Neural progenitor cell (in vitro differentiated cells): Measurements from ENCODE around the gene COQ10A. TPM values are rescaled to one million over a fixed set of nuclear protein-coding genes. Genes with fewer than 3 reads are reported as not detected.

Source experiments
- DNase-seq: peaks from one replicate; pipeline ENCODE4 v3.0.0-alpha.2; 2016; ENCODE audit warnings: low spot score
- H2AFZ ChIP-seq: fragments of 200-600 bp; sonication (generic); replicated peaks from 2 replicates; pipeline ENCODE4 v1.6.1; 2016; ENCODE audit warnings: antibody characterized with exemption
- H3F3A ChIP-seq: fragments of 200-600 bp; sonication (generic); 2 replicates; pipeline ENCODE4 v1.6.1; 2016; ENCODE audit warnings: antibody characterized with exemption, low read depth
- H3K27ac ChIP-seq: fragments of 200-600 bp; sonication (generic); 2 replicates; pipeline ENCODE4 v1.5.1; 2016; ENCODE audit warnings: mild to moderate bottlenecking
- H3K27me3 ChIP-seq: fragments of 200-600 bp; sonication (generic); 2 replicates; pipeline ENCODE4 v1.6.1; 2016; ENCODE audit warnings: mild to moderate bottlenecking, moderate library complexity
- H3K36me3 ChIP-seq: fragments of 200-600 bp; sonication (generic); 2 replicates; pipeline ENCODE4 v1.5.1; 2016
- H3K4me1 ChIP-seq: fragments of 200-600 bp; sonication (generic); 2 replicates; pipeline ENCODE4 v1.6.1; 2016; ENCODE audit warnings: mixed run types
- H3K4me2 ChIP-seq: fragments of 200-600 bp; sonication (generic); 2 replicates; pipeline ENCODE4 v1.6.1; 2016
- H3K4me3 ChIP-seq: fragments of 200-600 bp; sonication (generic); 2 replicates; pipeline ENCODE4 v1.5.1; 2016
- H3K79me2 ChIP-seq: fragments of 200-600 bp; sonication (generic); 2 replicates; pipeline ENCODE4 v1.6.1; 2016; ENCODE audit warnings: low read depth
- H3K9ac ChIP-seq: fragments of 200-600 bp; sonication (generic); 2 replicates; pipeline ENCODE4 v1.6.1; 2016
- H3K9me3 ChIP-seq: fragments of 200-600 bp; sonication (generic); 2 replicates; pipeline ENCODE4 v1.5.1; 2016; ENCODE audit warnings: low read depth
- H4K20me1 ChIP-seq: fragments of 200-600 bp; sonication (generic); 2 replicates; pipeline ENCODE4 v1.6.1; 2016; ENCODE audit warnings: low read depth
- H3K27ac Mint-ChIP-seq: 3 replicates; pipeline ENCODE4 v1.8.0; 2021; ENCODE audit warnings: mixed read lengths
- H3K27me3 Mint-ChIP-seq: 2 replicates; pipeline ENCODE4 v1.8.0; 2022; ENCODE audit warnings: low read depth, mild to moderate bottlenecking, inconsistent platforms, moderate library complexity, mixed read lengths; ENCODE audit not compliant: insufficient read depth
- H3K36me3 Mint-ChIP-seq: 3 replicates; pipeline ENCODE4 v1.8.0; 2021; ENCODE audit warnings: mixed read lengths
- H3K4me1 Mint-ChIP-seq: 3 replicates; pipeline ENCODE4 v1.8.0; 2021; ENCODE audit warnings: mixed read lengths
- H3K4me3 Mint-ChIP-seq: 3 replicates; pipeline ENCODE4 v1.8.0; 2021; ENCODE audit warnings: mild to moderate bottlenecking, moderate library complexity, mixed read lengths
- H3K9me3 Mint-ChIP-seq: 3 replicates; pipeline ENCODE4 v1.8.0; 2020; ENCODE audit warnings: mixed read lengths
- CTCF ChIP-seq: fragments of 200-600 bp; sonication (generic); IDR thresholded peaks from 2 replicates; pipeline ENCODE4 v1.5.1; 2017; ENCODE audit warnings: antibody characterized with exemption, mild to moderate bottlenecking
- EZH2 ChIP-seq: fragments of 200-600 bp; sonication (generic); IDR thresholded peaks from 2 replicates; pipeline ENCODE4 v1.6.1; 2017; ENCODE audit warnings: antibody characterized with exemption, mild to moderate bottlenecking, moderate library complexity
- EZH2phosphoT487 ChIP-seq: fragments of 200-600 bp; sonication (generic); IDR thresholded peaks from 2 replicates; pipeline ENCODE4 v1.6.1; 2017; ENCODE audit warnings: antibody characterized with exemption
- total RNA-seq: library from RNA; depleted of rRNA; stranded (reverse); fragments of >200 nt; gene quantifications from 2 replicates; pipeline ENCODE4 v1.2.3, GENCODE V29; 2015; ENCODE audit warnings: low replicate concordance

The COQ10A gene
- total RNA-seq, 1 donor from 2014 or later: 41.8 TPM

- Histone ChIP-seq H3K9ac (peak overlapping the region; percentile 20), H3K36me3 (peaks cover 5% of the 10 kb centered on the region), H3K4me1 (peaks cover 6% of the 10 kb centered on the region), H3K4me3 (no peak overlapping the region), H3K9me3 (no peaks in the 10 kb centered on the region), H2AFZ (no peak overlapping the region), H3K27ac (no peak overlapping the region), H3F3A (peaks cover 4% of the 10 kb centered on the region), H3K27me3 (no peaks in the 10 kb centered on the region), H3K4me2 (no peak overlapping the region), H3K79me2 (peaks cover 97% of the 10 kb centered on the region), H4K20me1 (peaks cover 29% of the 10 kb centered on the region)
- Mint-ChIP-seq H3K9me3 (no peaks in the 10 kb centered on the region), H3K27ac (no peak overlapping the region), H3K27me3 (peaks cover 4% of the 10 kb centered on the region), H3K4me1 (peaks cover 13% of the 10 kb centered on the region), H3K4me3 (no peak overlapping the region), H3K36me3 (peaks cover 5% of the 10 kb centered on the region)
- TF ChIP-seq EZH2phosphoT487 (no peak), CTCF (no peak), EZH2 (no peak)
- no peak for DNase-seq
Measured at GRCh38 chr12:56293795-56294194, 27.1 kb downstream of the COQ10A start.

GRCh38 chr12:56296295-56296694 is 29.6 kb downstream of the COQ10A start:
- H3K4me1 Mint-ChIP-seq: peaks cover 30% of the 10 kb centered on the region
- no peak overlapping the region for H3K4me2 ChIP-seq
- H4K20me1 ChIP-seq: peaks cover 39% of the 10 kb centered on the region
- H3F3A ChIP-seq: peaks cover 23% of the 10 kb centered on the region
- no peak overlapping the region for H3K4me3 ChIP-seq
- H3K79me2 ChIP-seq: peaks cover 84% of the 10 kb centered on the region
- no peak for DNase-seq
- H3K27ac ChIP-seq: no peak overlapping the region
- TF ChIP-seq EZH2 (no peak), CTCF (no peak)
- H3K9ac ChIP-seq: no peak overlapping the region
- H3K27me3 ChIP-seq: no peaks in the 10 kb centered on the region
- no peaks in the 10 kb centered on the region for H3K9me3 ChIP-seq
- peaks cover 11% of the 10 kb centered on the region for H3K4me1 ChIP-seq
- H3K36me3 Mint-ChIP-seq: peaks cover 5% of the 10 kb centered on the region
- H3K9me3 Mint-ChIP-seq: no peaks in the 10 kb centered on the region
- H2AFZ ChIP-seq: no peak overlapping the region
- peaks cover 5% of the 10 kb centered on the region for H3K36me3 ChIP-seq
- peaks cover 5% of the 10 kb centered on the region for H3K27me3 Mint-ChIP-seq
- H3K4me3 Mint-ChIP-seq: no peak overlapping the region
- no peak overlapping the region for H3K27ac Mint-ChIP-seq

GRCh38 chr12:56297400-56297799 is 30.7 kb downstream of the COQ10A start:
- Histone ChIP-seq H3K4me3 (no peak overlapping the region), H2AFZ (no peak overlapping the region), H3K79me2 (peaks cover 73% of the 10 kb centered on the region), H4K20me1 (peaks cover 39% of the 10 kb centered on the region), H3K36me3 (peaks cover 5% of the 10 kb centered on the region), H3K4me1 (peaks cover 11% of the 10 kb centered on the region), H3K27ac (no peak overlapping the region), H3K9me3 (no peaks in the 10 kb centered on the region), H3K9ac (no peak overlapping the region), H3K4me2 (no peak overlapping the region), H3K27me3 (no peaks in the 10 kb centered on the region), H3F3A (peaks cover 32% of the 10 kb centered on the region)
- DNase-seq: no peak
- H3K9me3 Mint-ChIP-seq: no peaks in the 10 kb centered on the region
- no peak overlapping the region for H3K27ac Mint-ChIP-seq
- peaks cover 30% of the 10 kb centered on the region for H3K4me1 Mint-ChIP-seq
- TF ChIP-seq EZH2 (no peak), EZH2phosphoT487 (no peak), CTCF (no peak)
- H3K36me3 Mint-ChIP-seq: peaks cover 9% of the 10 kb centered on the region
- H3K4me3 Mint-ChIP-seq: no peak overlapping the region
- peaks cover 5% of the 10 kb centered on the region for H3K27me3 Mint-ChIP-seq
